Mucosa of gallbladder (tissue), 1 donor: Measurements from ENCODE around the gene EXTL2. TPM values are rescaled to one million over a fixed set of nuclear protein-coding genes. Genes with fewer than 3 reads are reported as not detected.
"Not testable (repeated sequence)": the region's sequence is repeated elsewhere in the genome, so short reads cannot be mapped to it uniquely, and the experiment has no call there.

Experiments
- DNase-seq: peaks from one replicate; pipeline ENCODE4 v3.0.0-alpha.2; 2020; ENCODE audit warnings: low spot score
- total RNA-seq: library from RNA; stranded (reverse); gene quantifications from one replicate; pipeline ENCODE4 v1.2.1, GENCODE V29; 2021
- donor health status: DM: no; HTN: no; CAD: no.

The EXTL2 gene
- total RNA-seq: 12.8 TPM

- peak; percentile 86 for DNase-seq
These were observed at the start of gene EXTL2 for GRCh38 chr1:100894603-100895539. TSS of gene EXTL2 (minus strand) at chr1:100894842. CDS start at chr1:100888757, 6,085 bp downstream.

- no peak for DNase-seq
These were observed 48.9 kb upstream of the EXTL2 start for GRCh38 chr1:100943533-100943932.

- DNase-seq: no peak
These were observed 47.8 kb upstream of the EXTL2 start for GRCh38 chr1:100942304-100943046.

- DNase-seq: no peak
These were observed 47.1 kb upstream of the EXTL2 start for GRCh38 chr1:100941580-100942216.

- DNase-seq: no peak
These were observed 46.5 kb upstream of the EXTL2 start for GRCh38 chr1:100941098-100941527.

- no peak for DNase-seq
These were observed 41.7 kb upstream of the EXTL2 start for GRCh38 chr1:100936194-100936967.

GRCh38 chr1:100933555-100933954 lies 38.9 kb upstream of the EXTL2 start:
- DNase-seq: not testable (repeated sequence)

- no peak for DNase-seq
These were observed 37.1 kb upstream of the EXTL2 start for GRCh38 chr1:100931716-100932115.

- DNase-seq: no peak
These were observed 35.9 kb upstream of the EXTL2 start for GRCh38 chr1:100930494-100930893.

- DNase-seq: no peak
These were observed 33.5 kb upstream of the EXTL2 start for GRCh38 chr1:100928128-100928527.

- no peak for DNase-seq
These were observed 32.6 kb upstream of the EXTL2 start for GRCh38 chr1:100927276-100927675.

- DNase-seq: no peak
These were observed 31.6 kb upstream of the EXTL2 start for GRCh38 chr1:100926240-100926639.

GRCh38 chr1:100924991-100925390 lies 30.3 kb upstream of the EXTL2 start:
- no peak for DNase-seq

GRCh38 chr1:100924212-100924611 lies 29.6 kb upstream of the EXTL2 start:
- DNase-seq: no peak

GRCh38 chr1:100921110-100921706 lies 26.6 kb upstream of the EXTL2 start:
- DNase-seq: no peak

GRCh38 chr1:100912019-100912418 lies 17.4 kb upstream of the EXTL2 start:
- no peak for DNase-seq

- no peak for DNase-seq
These were observed 14.4 kb upstream of the EXTL2 start for GRCh38 chr1:100909018-100909417.

- no peak for DNase-seq
These were observed 13.2 kb upstream of the EXTL2 start for GRCh38 chr1:100907887-100908286.

- DNase-seq: no peak
These were observed 10.5 kb upstream of the EXTL2 start for GRCh38 chr1:100905181-100905580.

- no peak for DNase-seq
These were observed 9.9 kb upstream of the EXTL2 start for GRCh38 chr1:100904528-100904927.

GRCh38 chr1:100903777-100904176 lies 9.1 kb upstream of the EXTL2 start:
- no peak for DNase-seq
